Loucy (cell line): ENCODE data around the gene MPDZ.

ENCODE experiments used
- H2AFZ ChIP-seq: fragments of 200-600 bp; sonication (generic); 2 replicates; pipeline ENCODE4 v1.6.0; 2016; ENCODE audit warnings: antibody characterized with exemption, mild to moderate bottlenecking, low read length, moderate library complexity
- H3F3A ChIP-seq: fragments of 200-600 bp; 2 replicates; pipeline ENCODE4 v1.6.0; 2016; ENCODE audit warnings: antibody characterized with exemption, low read depth, mild to moderate bottlenecking
- H3K27me3 ChIP-seq: fragments of 200-600 bp; sonication (generic); 2 replicates; pipeline ENCODE4 v1.6.1; 2014; ENCODE audit warnings: low read length, mild to moderate bottlenecking; ENCODE audit not compliant: insufficient read depth, poor library complexity, severe bottlenecking
- H3K36me3 ChIP-seq: fragments of 200-600 bp; sonication (generic); 2 replicates; pipeline ENCODE4 v1.6.1; 2016; ENCODE audit warnings: low read length; ENCODE audit not compliant: insufficient read depth
- H3K4me1 ChIP-seq: fragments of 200-600 bp; sonication (generic); 2 replicates; pipeline ENCODE4 v1.5.1; 2014; ENCODE audit warnings: low read length, mild to moderate bottlenecking; ENCODE audit not compliant: insufficient read depth, poor library complexity, severe bottlenecking
- H3K4me2 ChIP-seq: fragments of 200-600 bp; sonication (generic); 2 replicates; pipeline ENCODE4 v1.6.0; 2014; ENCODE audit warnings: antibody characterized with exemption, low read length, low read depth, mild to moderate bottlenecking; ENCODE audit not compliant: poor library complexity, severe bottlenecking
- H3K4me3 ChIP-seq: fragments of 200-600 bp; sonication (generic); 2 replicates; pipeline ENCODE4 v1.5.1; 2014; ENCODE audit warnings: low read length, mild to moderate bottlenecking, mixed read lengths; ENCODE audit not compliant: poor library complexity, severe bottlenecking
- H3K79me2 ChIP-seq: fragments of 200-600 bp; sonication (generic); 2 replicates; pipeline ENCODE4 v1.6.1; 2014; ENCODE audit warnings: low read length; ENCODE audit not compliant: insufficient read depth
- H3K9ac ChIP-seq: fragments of 200-600 bp; sonication (generic); 2 replicates; pipeline ENCODE4 v1.6.0; 2014; ENCODE audit warnings: mild to moderate bottlenecking, low read depth, low read length, moderate library complexity; ENCODE audit not compliant: poor library complexity, severe bottlenecking
- H3K9me2 ChIP-seq: fragments of 200-600 bp; sonication (generic); replicated peaks from 2 replicates; pipeline ENCODE4 v1.6.1; 2016; ENCODE audit warnings: low read depth, low read length, mixed read lengths
- H3K9me3 ChIP-seq: fragments of 200-600 bp; sonication (generic); 2 replicates; pipeline ENCODE4 v1.6.1; 2014; ENCODE audit warnings: mild to moderate bottlenecking, antibody characterized with exemption, low read length, low read depth; ENCODE audit not compliant: insufficient read depth
- H4K20me1 ChIP-seq: fragments of 200-600 bp; sonication (generic); 2 replicates; pipeline ENCODE4 v1.6.0; 2014; ENCODE audit warnings: antibody characterized with exemption, low read length, mild to moderate bottlenecking; ENCODE audit not compliant: insufficient read depth, poor library complexity, severe bottlenecking
- EZH2phosphoT487 ChIP-seq: fragments of 200-600 bp; IDR thresholded peaks from 2 replicates; pipeline ENCODE4 v1.6.1; 2018; ENCODE audit warnings: antibody characterized with exemption, mild to moderate bottlenecking, moderate library complexity, borderline replicate concordance
- TF ChIP-seq, protein P1 (sequence below): fragments of 200-600 bp; sonication (generic); conservative IDR thresholded peaks from 2 replicates; pipeline ENCODE4 v1.5.1; 2014; ENCODE audit warnings: mild to moderate bottlenecking, antibody characterized with exemption, low read length

The MPDZ gene

DNA sequence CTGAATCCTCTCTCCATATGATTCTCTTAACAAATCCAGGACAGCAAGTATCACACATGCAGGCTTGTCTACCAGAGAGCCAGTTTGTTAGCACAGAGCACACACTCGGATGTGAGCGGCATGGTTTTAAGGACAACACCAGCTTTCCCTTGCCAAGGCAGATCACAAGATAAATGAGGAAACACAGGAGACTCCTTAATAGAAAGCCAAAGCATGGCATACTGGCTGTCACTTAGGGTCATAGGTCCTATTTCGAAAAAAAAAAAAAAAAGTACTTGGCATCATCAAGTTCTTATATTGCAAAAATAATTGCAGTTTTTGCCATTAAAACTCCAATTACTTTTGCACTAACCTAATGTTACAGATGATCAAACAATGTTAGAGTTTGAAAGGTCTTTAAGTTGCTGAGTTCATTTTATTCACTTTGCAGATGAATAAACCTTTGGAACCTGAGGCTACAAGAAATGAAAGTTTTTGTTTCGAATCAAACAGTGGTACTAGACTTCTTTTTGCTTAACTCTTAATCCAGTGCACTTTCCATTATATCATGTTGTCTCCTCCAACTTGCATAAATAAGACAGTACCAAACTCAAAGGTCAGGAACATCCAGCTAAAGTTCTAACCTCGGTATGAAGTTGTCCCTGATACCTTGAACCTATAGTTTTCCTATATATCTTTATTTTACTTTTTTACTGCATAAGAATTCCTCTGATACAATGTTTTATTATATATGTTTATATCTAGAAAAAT is 138.5 kb downstream of the MPDZ start:
- H3K9ac ChIP-seq, result no peak overlapping the region
- H3F3A ChIP-seq, result no peaks in the 10 kb centered on the region
- H3K4me3 ChIP-seq, result no peak overlapping the region
- no peak for TF ChIP-seq EZH2phosphoT487
- TF ChIP-seq, protein P1, sequence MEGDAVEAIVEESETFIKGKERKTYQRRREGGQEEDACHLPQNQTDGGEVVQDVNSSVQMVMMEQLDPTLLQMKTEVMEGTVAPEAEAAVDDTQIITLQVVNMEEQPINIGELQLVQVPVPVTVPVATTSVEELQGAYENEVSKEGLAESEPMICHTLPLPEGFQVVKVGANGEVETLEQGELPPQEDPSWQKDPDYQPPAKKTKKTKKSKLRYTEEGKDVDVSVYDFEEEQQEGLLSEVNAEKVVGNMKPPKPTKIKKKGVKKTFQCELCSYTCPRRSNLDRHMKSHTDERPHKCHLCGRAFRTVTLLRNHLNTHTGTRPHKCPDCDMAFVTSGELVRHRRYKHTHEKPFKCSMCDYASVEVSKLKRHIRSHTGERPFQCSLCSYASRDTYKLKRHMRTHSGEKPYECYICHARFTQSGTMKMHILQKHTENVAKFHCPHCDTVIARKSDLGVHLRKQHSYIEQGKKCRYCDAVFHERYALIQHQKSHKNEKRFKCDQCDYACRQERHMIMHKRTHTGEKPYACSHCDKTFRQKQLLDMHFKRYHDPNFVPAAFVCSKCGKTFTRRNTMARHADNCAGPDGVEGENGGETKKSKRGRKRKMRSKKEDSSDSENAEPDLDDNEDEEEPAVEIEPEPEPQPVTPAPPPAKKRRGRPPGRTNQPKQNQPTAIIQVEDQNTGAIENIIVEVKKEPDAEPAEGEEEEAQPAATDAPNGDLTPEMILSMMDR, result no peak
- H3K4me1 ChIP-seq, result no peaks in the 10 kb centered on the region
- no peaks in the 10 kb centered on the region for H3K79me2 ChIP-seq
- no peaks in the 10 kb centered on the region for H3K9me3 ChIP-seq
- no peaks in the 10 kb centered on the region for H3K36me3 ChIP-seq
- no peaks in the 10 kb centered on the region for H4K20me1 ChIP-seq
- no peaks in the 10 kb centered on the region for H3K27me3 ChIP-seq
- H2AFZ ChIP-seq, result no peak overlapping the region
- no peak overlapping the region for H3K4me2 ChIP-seq
- H3K9me2 ChIP-seq, result no peaks in the 10 kb centered on the region

DNA sequence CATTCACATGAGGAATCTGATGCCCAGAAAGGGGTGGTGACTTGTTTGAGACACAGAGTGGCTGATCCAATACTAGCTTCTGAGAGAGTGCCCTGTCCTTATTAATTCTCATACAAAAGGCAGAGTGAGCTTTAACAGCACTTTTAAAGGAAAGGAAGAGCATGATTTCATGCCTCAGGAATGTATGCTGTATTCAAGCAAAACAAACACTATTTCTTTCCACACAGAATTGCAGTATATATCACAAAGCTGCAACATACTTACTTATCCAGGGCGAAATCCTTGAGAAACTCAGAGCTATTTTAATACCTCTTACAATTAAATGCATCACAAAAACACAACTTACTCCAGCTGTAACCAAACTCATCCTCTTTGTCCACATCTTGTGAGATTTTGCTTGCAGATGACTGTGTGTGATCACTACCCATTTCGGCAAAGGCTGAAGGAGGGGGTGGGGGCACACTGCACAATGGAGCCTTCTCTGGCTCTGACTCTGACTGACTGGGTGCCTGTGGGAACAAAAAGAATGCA is 139.8 kb downstream of the MPDZ start:
- Histone ChIP-seq H3K4me2 (no peak overlapping the region), H3K9me2 (no peaks in the 10 kb centered on the region), H3K4me1 (no peaks in the 10 kb centered on the region), H2AFZ (no peak overlapping the region), H3K27me3 (no peaks in the 10 kb centered on the region), H3K4me3 (no peak overlapping the region), H3K79me2 (no peaks in the 10 kb centered on the region), H3K36me3 (no peaks in the 10 kb centered on the region), H3K9me3 (no peaks in the 10 kb centered on the region), H3K9ac (no peak overlapping the region), H4K20me1 (no peaks in the 10 kb centered on the region), H3F3A (no peaks in the 10 kb centered on the region)
- TF ChIP-seq, protein P1, result no peak
- no peak for TF ChIP-seq EZH2phosphoT487

DNA sequence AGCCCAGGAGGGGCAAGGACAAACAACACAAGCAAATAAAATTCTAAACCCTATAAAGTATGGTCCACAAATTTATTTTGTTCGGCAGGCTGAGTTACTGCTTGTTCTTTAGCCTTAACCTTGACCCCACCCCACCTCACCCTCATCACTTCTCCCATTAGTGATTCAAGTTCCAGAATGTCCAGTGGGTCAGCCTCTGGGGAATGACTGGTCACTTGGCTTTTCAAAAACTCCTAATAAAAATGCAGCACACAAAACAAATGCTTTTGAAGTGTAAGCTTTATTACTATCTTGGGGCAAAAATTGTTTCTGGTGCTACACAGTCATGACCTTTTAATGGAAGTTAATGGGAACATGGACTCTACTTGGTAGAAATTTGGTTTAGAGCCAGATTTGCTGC is 142.1 kb downstream of the MPDZ start:
- no peaks in the 10 kb centered on the region for H4K20me1 ChIP-seq
- no peaks in the 10 kb centered on the region for H3K9me3 ChIP-seq
- no peaks in the 10 kb centered on the region for H3K79me2 ChIP-seq
- no peaks in the 10 kb centered on the region for H3K9me2 ChIP-seq
- no peaks in the 10 kb centered on the region for H3K27me3 ChIP-seq
- H2AFZ ChIP-seq, result no peak overlapping the region
- no peak overlapping the region for H3K9ac ChIP-seq
- TF ChIP-seq, protein P1, result no peak
- no peak for TF ChIP-seq EZH2phosphoT487
- H3K4me1 ChIP-seq, result no peaks in the 10 kb centered on the region
- no peaks in the 10 kb centered on the region for H3K36me3 ChIP-seq
- no peak overlapping the region for H3K4me2 ChIP-seq
- H3F3A ChIP-seq, result no peaks in the 10 kb centered on the region
- no peak overlapping the region for H3K4me3 ChIP-seq
